Central memory CD8-positive, alpha-beta T cell (primary cell): Measurements from ENCODE around the gene LRRC28.

ENCODE experiments used
- ATAC-seq: fragments of 150-1000 bp; cut with Tn5 transposase; replicated peaks from 2 replicates; pipeline ENCODE4 v1.10.0; 2022; ENCODE audit warnings: mild to moderate bottlenecking, moderate FRiP score, moderate number of reproducible peaks; ENCODE audit not compliant: poor library complexity, severe bottlenecking; ENCODE audit errors: extremely low read depth
- DNase-seq, 2 donors: peaks; one replicate each; pipeline ENCODE4 v3.0.0; 2021; ENCODE audit warnings: low spot score in 2 of 2
- H3K27ac Mint-ChIP-seq: one replicate; pipeline ENCODE4 v1.8.0; 2022; ENCODE audit warnings: low read depth, mild to moderate bottlenecking, moderate library complexity, mixed read lengths
- H3K27me3 Mint-ChIP-seq: one replicate; pipeline ENCODE4 v1.8.0; 2022; ENCODE audit warnings: mixed read lengths
- H3K36me3 Mint-ChIP-seq: one replicate; pipeline ENCODE4 v1.8.0; 2022; ENCODE audit warnings: mild to moderate bottlenecking, moderate library complexity, mixed read lengths; ENCODE audit not compliant: insufficient read depth
- H3K4me1 Mint-ChIP-seq: one replicate; pipeline ENCODE4 v1.8.0; 2022; ENCODE audit warnings: mixed read lengths
- H3K4me3 Mint-ChIP-seq: one replicate; pipeline ENCODE4 v1.8.0; 2022; ENCODE audit warnings: mild to moderate bottlenecking, moderate library complexity, mixed read lengths
- H3K9me3 Mint-ChIP-seq: one replicate; pipeline ENCODE4 v1.8.0; 2022; ENCODE audit warnings: mixed read lengths

Gene LRRC28

DNA sequence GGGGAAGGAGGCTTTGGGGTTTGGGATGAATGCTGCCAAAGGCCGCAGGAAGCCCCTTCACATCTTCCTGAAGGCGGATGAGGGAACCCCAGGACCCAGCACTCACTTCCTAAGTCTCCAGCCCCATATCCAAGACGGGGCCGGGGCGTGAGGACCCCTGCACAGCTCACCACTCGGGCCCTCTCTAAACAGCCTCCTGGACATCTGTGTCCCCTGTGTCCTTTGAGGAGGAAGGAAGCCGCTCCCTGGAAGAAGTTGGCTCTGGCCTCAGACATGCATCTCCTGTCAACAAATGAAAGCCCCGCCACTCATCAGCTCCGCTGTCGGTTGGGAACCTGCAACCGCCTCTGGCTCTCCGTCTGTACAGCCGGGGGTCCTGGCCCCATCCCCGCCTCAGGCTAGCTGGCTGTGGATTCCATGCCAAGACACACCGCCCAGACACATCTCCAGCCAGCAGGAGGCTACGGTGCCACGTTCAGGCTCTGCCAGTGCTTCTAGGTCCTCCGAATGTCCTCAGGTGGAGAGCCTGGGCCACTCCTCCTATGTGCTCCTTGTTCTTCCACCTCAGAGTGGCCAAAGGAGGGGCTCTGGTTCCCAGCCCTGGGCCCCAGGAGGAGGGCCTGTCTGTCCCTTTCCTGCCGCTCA is 174.5 kb downstream of the LRRC28 start:
- DNase-seq = no peak

DNA sequence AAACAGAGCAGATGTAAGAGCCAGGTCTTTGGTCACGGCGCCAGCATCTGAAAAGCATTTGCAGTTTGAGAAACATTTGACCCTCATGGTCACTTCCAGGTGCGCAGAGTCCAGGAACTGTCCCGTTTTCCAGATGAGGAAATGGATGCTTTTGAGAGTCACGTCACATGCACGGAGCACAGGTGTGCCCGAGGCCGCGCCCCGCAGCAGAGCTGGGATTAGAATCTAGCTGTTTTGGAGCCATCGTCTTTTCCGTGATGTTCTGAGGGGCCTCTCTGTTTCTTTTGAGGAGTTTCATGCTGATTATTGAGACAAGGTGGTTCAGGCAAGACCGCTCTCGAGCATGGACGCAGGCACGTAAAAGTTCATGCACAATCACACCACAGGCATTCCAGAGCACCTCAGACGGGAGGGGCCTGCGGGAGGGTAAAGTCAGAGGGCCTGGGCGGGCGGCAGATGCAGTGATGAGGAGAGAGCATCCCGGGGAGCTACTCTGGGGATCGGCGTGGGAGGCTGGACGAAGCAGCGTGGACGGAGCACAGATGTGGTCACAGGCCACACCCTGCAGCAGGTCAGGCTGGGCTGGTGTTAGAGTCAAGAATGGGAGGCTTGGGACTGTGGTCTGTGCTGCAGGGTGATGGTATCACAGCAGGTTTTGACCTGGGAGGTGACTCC is 175.3 kb downstream of the LRRC28 start:
- no peak overlapping the region for H3K4me3 Mint-ChIP-seq
- H3K4me1 Mint-ChIP-seq = no peaks in the 10 kb centered on the region
- H3K27me3 Mint-ChIP-seq = no peaks in the 10 kb centered on the region
- no peaks in the 10 kb centered on the region for H3K9me3 Mint-ChIP-seq
- H3K27ac Mint-ChIP-seq = peak overlapping the region; percentile 53
- no peaks in the 10 kb centered on the region for H3K36me3 Mint-ChIP-seq
- ATAC-seq (no peak), DNase-seq (no peak)

More for the DNA sequence above, 174.5 kb downstream of the LRRC28 start:
- no peak overlapping the region for H3K4me3 Mint-ChIP-seq
- no peak for ATAC-seq
- H3K27me3 Mint-ChIP-seq = peaks cover 5% of the 10 kb centered on the region
- H3K9me3 Mint-ChIP-seq = no peaks in the 10 kb centered on the region
- H3K36me3 Mint-ChIP-seq = no peaks in the 10 kb centered on the region
- no peaks in the 10 kb centered on the region for H3K4me1 Mint-ChIP-seq
- H3K27ac Mint-ChIP-seq = peak overlapping the region; percentile 53

DNA sequence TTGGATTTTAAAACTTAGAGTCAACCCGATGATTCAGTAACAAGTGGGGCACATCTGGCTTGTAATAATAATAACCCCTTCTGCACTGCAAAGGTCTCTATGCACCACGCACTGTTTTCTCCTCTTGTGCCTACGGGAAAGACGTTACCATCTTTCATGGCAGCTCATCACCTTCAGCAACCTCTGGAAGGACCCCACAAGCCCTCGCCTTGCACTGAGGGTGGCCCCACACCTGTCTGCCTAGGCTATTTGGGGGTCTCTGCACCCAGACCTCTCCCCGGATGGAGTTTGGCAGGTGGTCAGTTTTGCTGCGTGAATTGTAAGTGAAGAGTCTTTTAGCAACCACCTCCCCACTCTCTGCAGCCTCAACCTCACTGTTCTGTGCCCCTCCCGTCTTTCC is 175.9 kb downstream of the LRRC28 start:
- no peak overlapping the region for H3K4me3 Mint-ChIP-seq

DNA sequence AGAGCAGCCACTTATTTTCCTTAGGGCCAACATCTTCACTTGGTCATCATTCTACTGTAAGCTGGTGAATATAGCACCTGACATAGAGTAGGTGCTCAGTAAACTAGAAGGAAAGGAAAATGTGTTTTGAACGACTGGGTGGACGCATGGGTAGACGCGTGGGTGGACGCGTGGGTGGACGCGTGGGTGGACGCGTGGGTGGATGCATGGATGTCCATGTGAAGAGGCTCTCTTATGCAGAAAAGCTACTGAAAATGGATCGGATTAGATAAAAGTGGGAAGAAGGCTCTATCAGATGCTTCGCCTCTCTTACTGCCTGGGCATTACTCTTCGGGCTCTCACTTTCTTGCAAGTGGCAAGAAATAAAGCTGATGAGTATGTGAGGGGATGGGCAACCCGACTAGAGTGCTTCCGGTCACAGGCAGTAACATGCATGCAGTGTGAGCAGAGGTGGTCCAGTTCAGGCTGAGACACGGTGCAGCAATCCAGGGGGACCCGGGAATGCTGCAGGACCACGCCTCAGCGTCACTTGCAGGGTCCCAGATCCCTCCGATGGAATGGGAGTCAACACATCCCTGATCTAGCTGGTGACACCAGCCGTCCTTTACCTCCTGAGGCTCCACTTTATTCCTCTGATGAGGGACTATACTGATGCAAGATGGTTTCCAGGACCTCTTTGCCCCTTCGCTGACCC is 176.5 kb downstream of the LRRC28 start:
- Mint-ChIP-seq H3K36me3 (no peaks in the 10 kb centered on the region), H3K27me3 (no peaks in the 10 kb centered on the region), H3K4me1 (no peaks in the 10 kb centered on the region), H3K9me3 (no peaks in the 10 kb centered on the region), H3K27ac (no peak overlapping the region), H3K4me3 (no peak overlapping the region)
- DNase-seq (no peak), ATAC-seq (no peak)

More for the DNA sequence above, 175.9 kb downstream of the LRRC28 start:
- no peak overlapping the region for H3K27ac Mint-ChIP-seq
- no peaks in the 10 kb centered on the region for H3K4me1 Mint-ChIP-seq
- H3K27me3 Mint-ChIP-seq = no peaks in the 10 kb centered on the region
- ATAC-seq (no peak), DNase-seq (no peak)
- no peaks in the 10 kb centered on the region for H3K9me3 Mint-ChIP-seq
- H3K36me3 Mint-ChIP-seq = no peaks in the 10 kb centered on the region

DNA sequence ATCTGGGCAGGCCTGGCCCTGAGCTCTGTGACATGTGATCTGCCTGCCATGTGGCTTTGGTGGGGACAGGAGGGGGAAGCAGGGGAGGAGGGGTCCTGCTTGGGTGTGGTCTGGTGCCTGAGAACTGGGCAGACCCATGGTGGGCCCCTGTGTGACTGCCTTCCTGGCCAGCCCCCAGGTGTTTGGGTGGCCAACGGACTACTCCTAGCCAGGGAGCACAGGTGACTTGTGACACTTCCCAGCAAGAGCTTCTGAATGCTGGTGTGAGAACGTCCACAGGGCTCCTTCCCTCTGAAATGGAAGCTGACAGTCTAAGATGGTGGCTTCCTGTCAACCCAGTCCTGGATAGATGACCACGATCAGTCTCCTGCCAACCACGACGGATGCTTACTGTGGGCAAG is 178.4 kb downstream of the LRRC28 start:
- Mint-ChIP-seq H3K27me3 (no peaks in the 10 kb centered on the region), H3K4me3 (no peak overlapping the region), H3K27ac (no peak overlapping the region), H3K4me1 (no peaks in the 10 kb centered on the region), H3K36me3 (no peaks in the 10 kb centered on the region), H3K9me3 (no peaks in the 10 kb centered on the region)
- no peak for DNase-seq
- no peak for ATAC-seq

DNA sequence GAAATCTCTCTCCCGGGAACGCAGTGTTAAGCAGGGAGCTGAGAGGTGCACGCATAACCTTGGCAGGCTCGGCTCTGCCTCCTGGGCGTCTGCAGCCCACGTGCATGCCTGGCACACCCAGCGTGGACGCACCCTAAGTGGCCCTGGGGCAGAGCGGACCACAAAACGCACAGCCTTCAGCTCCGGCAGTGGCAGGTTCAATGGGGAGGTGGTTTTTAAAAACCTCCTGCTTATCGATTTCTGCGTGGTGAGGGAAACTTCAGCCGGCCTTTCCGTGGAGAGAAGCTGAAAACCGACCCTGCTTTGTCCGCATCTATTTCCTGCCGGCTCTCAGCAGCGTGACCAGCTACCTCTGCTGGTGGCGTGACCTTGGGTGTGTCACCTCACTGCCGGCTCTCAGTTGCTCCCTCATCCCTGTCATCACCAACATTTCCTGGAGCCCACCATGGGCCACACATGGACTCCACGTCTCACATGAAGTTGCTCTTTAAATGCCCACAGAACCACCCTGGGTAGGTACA is 179.7 kb downstream of the LRRC28 start:
- no peak for ATAC-seq
- H3K27me3 Mint-ChIP-seq = no peaks in the 10 kb centered on the region
- H3K36me3 Mint-ChIP-seq = no peaks in the 10 kb centered on the region
- H3K9me3 Mint-ChIP-seq = no peaks in the 10 kb centered on the region
- H3K27ac Mint-ChIP-seq = no peak overlapping the region
- no peak for DNase-seq
- no peak overlapping the region for H3K4me3 Mint-ChIP-seq
- H3K4me1 Mint-ChIP-seq = no peaks in the 10 kb centered on the region

DNA sequence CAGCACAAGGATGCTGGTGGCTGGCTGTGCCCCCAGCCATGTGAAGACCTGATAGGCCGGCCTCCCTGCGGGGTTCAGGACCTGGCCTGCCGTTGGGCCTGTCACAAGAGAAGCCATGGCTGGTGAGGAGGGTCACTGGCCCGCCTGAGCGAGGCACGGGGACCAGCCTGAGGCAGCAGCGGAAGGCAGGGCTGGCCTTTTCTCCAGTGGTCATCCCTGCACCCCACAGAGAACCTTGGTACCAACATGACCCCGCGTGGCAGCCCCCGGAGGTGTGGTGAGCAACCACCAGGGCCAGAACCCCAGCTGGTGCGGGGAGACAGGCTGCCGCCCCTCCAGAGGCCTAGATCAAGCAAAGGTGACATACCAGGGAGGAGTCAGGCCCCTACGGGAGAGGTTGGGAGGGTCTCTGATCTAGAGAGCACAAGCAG is 180.4 kb downstream of the LRRC28 start:
- Mint-ChIP-seq H3K27me3 (no peaks in the 10 kb centered on the region), H3K4me3 (no peak overlapping the region), H3K9me3 (no peaks in the 10 kb centered on the region), H3K36me3 (no peaks in the 10 kb centered on the region), H3K4me1 (no peaks in the 10 kb centered on the region), H3K27ac (no peak overlapping the region)
- no peak for DNase-seq
- no peak for ATAC-seq

DNA sequence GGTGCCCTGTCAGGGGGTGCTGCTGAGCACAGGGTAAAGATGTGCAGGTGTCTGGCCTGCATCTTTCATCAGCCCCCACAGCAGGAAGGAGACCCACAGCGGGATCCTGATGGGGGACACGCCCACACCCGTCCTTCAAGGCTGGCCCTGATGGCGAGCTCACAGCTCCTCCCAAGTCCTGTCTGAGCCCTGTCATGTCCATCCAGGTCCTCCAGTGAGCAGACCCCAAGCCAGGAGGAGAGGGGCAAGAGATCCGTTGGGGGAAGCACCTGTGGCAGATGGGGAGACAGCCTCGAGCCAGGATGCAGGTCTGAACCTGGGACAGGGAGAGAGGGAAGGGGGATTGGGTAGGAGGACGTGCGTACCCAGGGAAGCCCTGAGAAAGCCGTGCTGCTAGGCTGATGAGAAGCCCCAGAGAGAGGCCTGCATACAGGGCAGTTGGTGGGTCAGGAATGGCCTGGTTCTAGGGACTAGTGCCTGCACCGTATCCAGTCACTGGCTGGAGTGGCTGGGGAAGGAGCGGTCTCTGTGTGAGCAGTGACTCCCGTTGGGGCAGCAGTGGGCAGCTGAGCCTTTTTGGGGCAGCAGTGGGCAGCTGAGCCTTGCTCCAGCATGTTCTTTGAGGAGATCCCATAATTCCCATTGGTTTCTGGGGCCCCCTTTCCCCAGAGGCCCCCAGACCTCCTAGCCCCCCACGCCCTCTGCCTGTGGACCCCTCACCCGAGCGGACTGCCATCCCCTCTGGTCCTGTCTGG is 181.2 kb downstream of the LRRC28 start:
- no peaks in the 10 kb centered on the region for H3K4me1 Mint-ChIP-seq
- no peak overlapping the region for H3K27ac Mint-ChIP-seq
- no peak overlapping the region for H3K4me3 Mint-ChIP-seq
- H3K9me3 Mint-ChIP-seq = no peaks in the 10 kb centered on the region
- no peak for DNase-seq
- no peaks in the 10 kb centered on the region for H3K27me3 Mint-ChIP-seq
- ATAC-seq = no peak
- no peaks in the 10 kb centered on the region for H3K36me3 Mint-ChIP-seq

DNA sequence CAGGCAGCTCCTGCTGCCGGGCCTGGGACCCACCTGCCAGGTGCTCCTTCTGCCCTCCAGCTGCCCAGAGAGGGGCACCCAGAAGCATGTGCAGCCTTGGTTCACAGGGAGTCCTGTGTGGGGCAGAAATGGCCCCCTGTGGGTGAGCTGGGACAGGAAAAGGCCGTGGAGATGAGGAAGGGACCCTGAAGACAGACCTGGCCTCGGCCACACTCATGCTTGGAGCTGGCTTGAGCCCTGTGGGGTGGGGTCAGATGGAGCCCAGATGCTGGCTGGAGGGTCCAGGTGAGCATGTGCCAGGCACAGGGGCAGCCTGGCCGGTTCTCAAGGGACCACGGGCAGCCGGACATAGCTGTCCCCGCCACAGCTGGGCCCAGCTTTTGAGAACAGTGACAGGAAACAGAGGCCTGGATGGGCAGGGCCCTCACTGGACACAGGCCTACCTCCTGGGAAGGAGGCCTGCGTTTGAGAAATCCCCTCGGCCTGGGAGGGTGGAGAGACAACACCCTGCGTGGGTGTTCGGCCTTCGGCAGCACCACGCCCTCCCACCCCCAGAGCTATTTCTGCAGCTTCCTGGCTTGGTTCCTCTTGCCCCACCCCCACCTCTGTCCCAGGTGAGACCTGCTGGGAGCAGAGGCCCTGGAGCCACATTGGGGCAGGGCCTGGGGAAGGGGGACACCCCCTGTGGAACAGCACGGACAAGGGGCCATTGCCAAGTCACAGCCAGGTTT is 181.9 kb downstream of the LRRC28 start:
- H3K4me3 Mint-ChIP-seq = no peak overlapping the region
- ATAC-seq (no peak), DNase-seq (no peak)
- no peak overlapping the region for H3K27ac Mint-ChIP-seq
- H3K36me3 Mint-ChIP-seq = no peaks in the 10 kb centered on the region
- H3K4me1 Mint-ChIP-seq = no peaks in the 10 kb centered on the region
- H3K9me3 Mint-ChIP-seq = no peaks in the 10 kb centered on the region
- no peaks in the 10 kb centered on the region for H3K27me3 Mint-ChIP-seq

DNA sequence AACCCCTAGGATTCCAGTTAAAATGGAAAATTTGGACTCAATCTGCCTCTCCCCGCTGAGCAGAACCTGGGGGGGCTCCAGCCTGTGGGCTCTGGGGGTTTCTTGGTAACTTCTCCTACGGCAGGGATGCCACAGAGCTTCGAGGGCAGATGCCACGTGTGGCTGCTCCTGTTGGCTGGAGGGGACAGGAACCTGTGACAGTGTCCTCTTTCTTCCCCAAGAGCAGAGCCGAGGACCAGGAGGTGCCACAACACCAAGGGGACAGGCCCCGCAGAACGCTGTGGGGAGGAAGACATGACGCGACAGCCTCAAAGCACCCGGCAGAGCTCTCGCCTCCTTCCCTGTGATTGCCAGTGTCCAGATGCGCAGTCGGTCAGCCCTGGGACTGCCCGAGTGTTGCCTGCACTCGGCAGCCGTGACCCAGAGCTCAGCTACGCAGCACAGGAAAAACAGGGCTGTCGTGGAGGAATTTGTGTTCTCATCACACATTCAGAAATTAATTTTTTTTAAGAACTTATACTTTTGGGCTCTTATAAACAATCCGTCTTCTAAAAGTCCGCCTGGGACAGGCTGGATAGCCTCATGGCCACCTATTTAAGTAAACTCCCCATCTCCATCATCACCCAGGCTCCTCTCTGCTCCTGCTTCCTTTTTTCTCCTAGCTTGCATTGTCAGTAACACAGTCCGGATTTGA is 182.6 kb downstream of the LRRC28 start:
- Mint-ChIP-seq H3K4me3 (no peak overlapping the region), H3K4me1 (no peaks in the 10 kb centered on the region), H3K36me3 (no peaks in the 10 kb centered on the region), H3K27me3 (peaks cover 5% of the 10 kb centered on the region), H3K27ac (no peak overlapping the region), H3K9me3 (no peaks in the 10 kb centered on the region)
- ATAC-seq = no peak
- DNase-seq = no peak

DNA sequence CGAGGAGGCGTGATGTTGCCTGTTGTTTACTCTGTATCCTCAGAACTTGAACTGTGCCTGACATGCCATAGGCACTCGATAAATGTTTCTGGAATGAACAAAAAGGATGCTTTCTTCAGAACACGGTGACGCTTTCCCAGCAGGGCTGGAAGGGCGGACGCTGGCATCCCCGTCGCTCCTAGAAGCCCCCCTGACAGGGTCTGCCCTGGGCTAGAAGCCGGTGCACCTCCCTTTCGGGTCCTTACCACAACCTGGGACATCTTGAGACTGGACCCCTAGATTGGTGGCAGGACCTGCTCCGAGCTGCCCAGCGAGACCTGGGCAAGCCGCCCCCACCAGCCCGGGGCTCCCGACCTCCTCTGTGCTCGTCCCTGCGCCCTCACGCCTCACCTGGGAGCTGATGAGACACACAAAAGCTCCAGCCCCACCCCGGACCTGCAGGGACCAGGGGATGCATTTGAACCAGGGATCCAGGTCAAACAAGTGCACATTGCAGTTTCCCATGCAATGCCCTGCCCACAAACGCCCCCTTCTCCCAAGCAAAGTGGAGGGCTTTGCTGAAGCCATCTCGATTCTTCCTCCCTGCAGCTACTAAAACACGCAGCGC is 183.3 kb downstream of the LRRC28 start:
- Mint-ChIP-seq H3K27me3 (peaks cover 10% of the 10 kb centered on the region), H3K4me1 (no peaks in the 10 kb centered on the region), H3K4me3 (no peak overlapping the region), H3K9me3 (no peaks in the 10 kb centered on the region), H3K36me3 (no peaks in the 10 kb centered on the region), H3K27ac (no peak overlapping the region)
- DNase-seq (no peak), ATAC-seq (no peak)
